CD4-positive, alpha-beta T cell (primary cell): ENCODE measurements around the gene ACSL5. TPM values are rescaled to one million over a fixed set of nuclear protein-coding genes. Genes with fewer than 3 reads are reported as not detected.

Experiments used
- ATAC-seq: fragments of 200-7000 bp; cut with Tn5 transposase; one replicate; pipeline ENCODE4 v1.10.0; 2022; ENCODE audit warnings: mild to moderate bottlenecking; ENCODE audit not compliant: poor library complexity
- CTCF ChIA-PET: fragments of 350-600 bp; sonication (Branson Sonifier 250); formaldehyde crosslinking; loops from one replicate; lab custom pipeline; 2021; ENCODE audit warnings: antibody characterized with exemption, inconsistent platforms; lab: Charles Lee
- POLR2A ChIA-PET: fragments of 350-600 bp; sonication (Branson Sonifier 250); formaldehyde crosslinking; loops from one replicate; lab custom pipeline; 2021; ENCODE audit warnings: antibody characterized with exemption, inconsistent platforms; lab: Charles Lee
- DNase-seq, 14 experiments: peaks; one replicate each; pipeline ENCODE4 v3.0.0-alpha.2; 2013 to 2020; ENCODE audit warnings: mixed read lengths in 2 of 14
- H3K27ac ChIP-seq, 2 donors: one replicate each; pipeline versions ENCODE4 v1.5.1 to v1.7.0; 2013; ENCODE audit warnings: low read length in 2 of 2, low read depth in 1 of 2, mild to moderate bottlenecking in 1 of 2
- H3K27me3 ChIP-seq, 2 experiments: 1 replicate in 1 of 2; 2 replicates in 1 of 2; pipeline versions ENCODE4 v1.6.1 to v1.7.0; 2013; ENCODE audit warnings: low read length in 2 of 2, control low read depth in 1 of 2, mild to moderate bottlenecking in 1 of 2, moderate library complexity in 1 of 2; ENCODE audit not compliant: insufficient read depth in 2 of 2, control insufficient read depth in 1 of 2
- H3K36me3 ChIP-seq: one replicate; pipeline ENCODE4 v1.6.1; 2013; ENCODE audit warnings: low read length, control low read depth; ENCODE audit not compliant: insufficient read depth
- H3K4me1 ChIP-seq: one replicate; pipeline ENCODE4 v1.6.1; 2013; ENCODE audit warnings: low read length, control low read depth; ENCODE audit not compliant: insufficient read depth
- H3K4me3 ChIP-seq: one replicate; pipeline ENCODE4 v1.5.1; 2013; ENCODE audit warnings: mild to moderate bottlenecking, low read length, moderate library complexity
- H3K9me3 ChIP-seq, 2 experiments: 1 replicate in 1 of 2; 2 replicates in 1 of 2; pipeline versions ENCODE4 v1.6.1 to v1.7.0; 2013; ENCODE audit warnings: low read length in 2 of 2, mild to moderate bottlenecking in 2 of 2, control low read depth in 1 of 2, moderate library complexity in 1 of 2; ENCODE audit not compliant: control insufficient read depth in 1 of 2, insufficient read depth in 1 of 2
- H3K27ac Mint-ChIP-seq: one replicate; pipeline ENCODE4 v1.8.0; 2020; ENCODE audit warnings: mixed read lengths
- H3K27me3 Mint-ChIP-seq: one replicate; pipeline ENCODE4 v1.8.0; 2021; ENCODE audit warnings: mixed read lengths
- H3K36me3 Mint-ChIP-seq: one replicate; pipeline ENCODE4 v1.8.0; 2021; ENCODE audit warnings: low read depth, mixed read lengths
- H3K4me1 Mint-ChIP-seq: one replicate; pipeline ENCODE4 v1.8.0; 2021; ENCODE audit warnings: low read depth, mixed read lengths
- H3K4me3 Mint-ChIP-seq: one replicate; pipeline ENCODE4 v1.8.0; 2020; ENCODE audit warnings: mild to moderate bottlenecking, mixed read lengths
- H3K9me3 Mint-ChIP-seq: one replicate; pipeline ENCODE4 v1.8.0; 2020; ENCODE audit warnings: mixed read lengths
- intact Hi-C, 2 experiments: fragments of 100-400 bp; cut with DNase I in 1 of 2; cut with micrococcal nuclease in 1 of 2; formaldehyde crosslinking; loops; one replicate each; pipeline versions ENCODE4 v1.15.1 to v1.9.0; 2023 to 2025; cut with DNase I, micrococcal nuclease
- total RNA-seq, 174 experiments: library from RNA in 2 of 174; stranded (reverse) in 2 of 174; gene quantifications; one replicate each; pipeline ENCODE4 v1.2.3 and lab custom pipeline; 2021 to 2026
- TF ChIP-seq, protein P1 (sequence below): fragments of 200-600 bp; IDR thresholded peaks from one replicate; pipeline ENCODE4 v1.8.0; 2022; ENCODE audit warnings: antibody characterized with exemption, mild to moderate bottlenecking

Gene ACSL5
- total RNA-seq, 2 experiments from 2014 or later: 11.4 to 14.1 TPM

DNA sequence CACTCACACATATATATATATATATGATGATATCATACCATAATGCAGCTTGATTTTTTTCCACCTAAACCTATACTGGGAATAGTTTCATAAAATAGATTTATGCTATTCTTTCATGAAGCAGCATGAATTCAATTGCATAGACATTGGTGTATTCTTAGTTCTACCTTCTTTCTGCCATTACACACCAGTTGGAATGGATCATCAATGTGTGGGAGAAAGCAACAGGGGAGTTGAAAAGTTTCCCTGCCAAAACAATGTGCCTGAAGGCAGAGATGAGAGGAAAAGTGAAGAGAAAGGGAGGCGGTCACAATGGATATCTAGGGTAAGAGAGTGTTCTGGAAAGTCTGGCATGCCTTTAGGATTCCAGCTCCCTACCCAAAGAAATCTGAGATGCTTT, 25.2 kb upstream of the ACSL5 start:
- no peaks in the 10 kb centered on the region for H3K27me3 ChIP-seq
- Mint-ChIP-seq H3K4me3 (no peak overlapping the region), H3K27ac (no peak overlapping the region), H3K27me3 (no peaks in the 10 kb centered on the region), H3K36me3 (no peaks in the 10 kb centered on the region), H3K9me3 (no peaks in the 10 kb centered on the region), H3K4me1 (no peaks in the 10 kb centered on the region)
- no peaks in the 10 kb centered on the region for H3K36me3 ChIP-seq
- H3K27ac ChIP-seq: no peak overlapping the region
- no peak overlapping the region for H3K4me3 ChIP-seq
- POLR2A ChIA-PET: no interaction called here
- CTCF ChIA-PET: no interaction called here
- no peaks in the 10 kb centered on the region for H3K9me3 ChIP-seq
- TF ChIP-seq, protein P1, sequence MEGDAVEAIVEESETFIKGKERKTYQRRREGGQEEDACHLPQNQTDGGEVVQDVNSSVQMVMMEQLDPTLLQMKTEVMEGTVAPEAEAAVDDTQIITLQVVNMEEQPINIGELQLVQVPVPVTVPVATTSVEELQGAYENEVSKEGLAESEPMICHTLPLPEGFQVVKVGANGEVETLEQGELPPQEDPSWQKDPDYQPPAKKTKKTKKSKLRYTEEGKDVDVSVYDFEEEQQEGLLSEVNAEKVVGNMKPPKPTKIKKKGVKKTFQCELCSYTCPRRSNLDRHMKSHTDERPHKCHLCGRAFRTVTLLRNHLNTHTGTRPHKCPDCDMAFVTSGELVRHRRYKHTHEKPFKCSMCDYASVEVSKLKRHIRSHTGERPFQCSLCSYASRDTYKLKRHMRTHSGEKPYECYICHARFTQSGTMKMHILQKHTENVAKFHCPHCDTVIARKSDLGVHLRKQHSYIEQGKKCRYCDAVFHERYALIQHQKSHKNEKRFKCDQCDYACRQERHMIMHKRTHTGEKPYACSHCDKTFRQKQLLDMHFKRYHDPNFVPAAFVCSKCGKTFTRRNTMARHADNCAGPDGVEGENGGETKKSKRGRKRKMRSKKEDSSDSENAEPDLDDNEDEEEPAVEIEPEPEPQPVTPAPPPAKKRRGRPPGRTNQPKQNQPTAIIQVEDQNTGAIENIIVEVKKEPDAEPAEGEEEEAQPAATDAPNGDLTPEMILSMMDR: no peak
- intact Hi-C loops: no loop called here
- ATAC-seq (no peak), DNase-seq (no peak)
- no peaks in the 10 kb centered on the region for H3K4me1 ChIP-seq

DNA sequence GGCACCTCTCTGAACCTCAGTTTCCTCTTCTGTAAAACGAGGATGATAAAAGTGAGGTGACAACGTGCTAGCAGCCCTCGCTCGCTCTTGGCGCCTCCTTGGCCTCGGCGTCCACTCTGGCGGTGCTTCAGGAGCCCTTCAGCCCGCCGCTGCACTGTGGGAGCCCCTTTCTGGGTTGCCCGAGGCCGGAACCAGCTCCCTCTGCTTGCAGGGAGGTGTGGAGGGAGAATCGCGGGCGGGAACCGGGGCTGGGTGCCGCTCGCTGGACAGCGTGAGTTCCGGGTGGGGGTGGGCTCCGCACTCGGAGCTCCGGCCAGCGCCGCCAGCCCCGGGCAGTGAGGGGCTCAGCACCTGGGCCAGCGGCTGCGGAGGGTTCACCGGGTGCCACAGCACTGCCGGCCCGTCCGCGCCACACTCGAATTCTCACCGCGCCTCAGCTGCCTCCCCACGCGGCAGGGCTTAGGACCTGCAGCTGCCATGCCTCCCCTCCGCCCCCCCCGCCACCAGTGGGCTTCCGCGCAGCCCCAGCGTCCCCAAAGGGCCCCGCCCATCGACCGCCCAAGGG, 24.3 kb upstream of the ACSL5 start:
- H3K9me3 ChIP-seq: no peaks in the 10 kb centered on the region
- DNase-seq (no peak), ATAC-seq (no peak)
- H3K36me3 ChIP-seq: no peaks in the 10 kb centered on the region
- TF ChIP-seq, protein P1: no peak
- CTCF ChIA-PET: no interaction called here
- intact Hi-C loops: no loop called here
- H3K27me3 Mint-ChIP-seq: no peaks in the 10 kb centered on the region
- no peak overlapping the region for H3K4me3 Mint-ChIP-seq
- H3K27me3 ChIP-seq: no peaks in the 10 kb centered on the region
- no peak overlapping the region for H3K27ac ChIP-seq
- no peaks in the 10 kb centered on the region for H3K4me1 ChIP-seq
- POLR2A ChIA-PET: no interaction called here
- no peaks in the 10 kb centered on the region for H3K4me1 Mint-ChIP-seq
- no peak overlapping the region for H3K4me3 ChIP-seq
- H3K36me3 Mint-ChIP-seq: no peaks in the 10 kb centered on the region
- H3K9me3 Mint-ChIP-seq: no peaks in the 10 kb centered on the region
- no peak overlapping the region for H3K27ac Mint-ChIP-seq

DNA sequence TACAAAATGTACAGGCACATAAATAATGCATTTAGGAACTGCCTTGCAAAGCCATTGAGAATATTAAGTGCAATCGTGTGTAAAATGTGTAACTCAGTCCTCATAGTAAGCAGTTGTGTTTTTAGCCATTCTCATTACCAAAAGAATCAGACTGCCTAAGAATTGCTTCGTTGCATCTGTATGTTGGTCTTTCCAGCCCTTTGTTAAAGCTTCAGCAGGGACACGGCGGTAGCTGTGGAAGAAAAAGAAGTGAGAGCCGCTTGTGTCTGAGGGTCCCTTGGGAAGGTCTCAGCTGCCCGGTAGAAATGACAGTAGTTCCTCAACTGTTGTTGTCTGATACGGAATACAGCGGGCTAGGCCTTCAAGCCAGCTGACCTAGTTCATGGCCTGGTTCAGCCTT, 22.8 kb upstream of the ACSL5 start:
- Histone ChIP-seq H3K9me3 (no peaks in the 10 kb centered on the region), H3K36me3 (no peaks in the 10 kb centered on the region), H3K4me3 (no peak overlapping the region), H3K27ac (no peak overlapping the region), H3K27me3 (no peaks in the 10 kb centered on the region), H3K4me1 (no peaks in the 10 kb centered on the region)
- Mint-ChIP-seq H3K9me3 (no peaks in the 10 kb centered on the region), H3K4me1 (no peaks in the 10 kb centered on the region), H3K36me3 (no peaks in the 10 kb centered on the region), H3K4me3 (no peak overlapping the region), H3K27me3 (no peaks in the 10 kb centered on the region), H3K27ac (no peak overlapping the region)
- TF ChIP-seq, protein P1: no peak
- ChIA-PET POLR2A (no interaction called here), CTCF (interaction anchor here (0.6 kb wide), 1 partner anchor 312 kb away, joined by 3 read pairs; no protein-coding TSS in a partner anchor)
- intact Hi-C loops: no loop called here
- no peak for DNase-seq
- ATAC-seq: no peak
